HG03457 (cell line): Measurements from ENCODE around the gene DOK6.
"Not testable (repeated sequence)": the region's sequence is repeated elsewhere in the genome, so short reads cannot be mapped to it uniquely, and the experiment has no call there.

ENCODE experiments used
- ATAC-seq: cut with Tn5 transposase; IDR thresholded peaks from one replicate; pipeline ENCODE4 v1.9.1; 2021; ENCODE audit warnings: moderate number of reproducible peaks; ENCODE audit not compliant: unreplicated experiment

The DOK6 gene

GRCh38 chr18:69400253-69400975, at the start of gene DOK6:
Gene DOK6 (plus strand): TSS chr18:69400888.
- ATAC-seq = no peak

- no peak for ATAC-seq
These were observed 47.7 kb upstream of the DOK6 start for GRCh38 chr18:69353023-69353422.

GRCh38 chr18:69357590-69357989, 43.1 kb upstream of the DOK6 start:
- no peak for ATAC-seq

GRCh38 chr18:69358212-69358895, 42.3 kb upstream of the DOK6 start:
- ATAC-seq = no peak

GRCh38 chr18:69359768-69360167, 40.9 kb upstream of the DOK6 start:
- not testable (repeated sequence) for ATAC-seq

GRCh38 chr18:69364930-69365329, 35.8 kb upstream of the DOK6 start:
- ATAC-seq = no peak

GRCh38 chr18:69365658-69366057, 35.0 kb upstream of the DOK6 start:
- ATAC-seq = no peak

GRCh38 chr18:69367104-69367503, 33.6 kb upstream of the DOK6 start:
- no peak for ATAC-seq

GRCh38 chr18:69371729-69372128, 29.0 kb upstream of the DOK6 start:
- ATAC-seq = no peak

GRCh38 chr18:69380324-69380723, 20.4 kb upstream of the DOK6 start:
- ATAC-seq = no peak

- ATAC-seq = no peak
These were observed 17.5 kb upstream of the DOK6 start for GRCh38 chr18:69383186-69383585.

- no peak for ATAC-seq
These were observed 13.5 kb upstream of the DOK6 start for GRCh38 chr18:69387186-69387585.

- no peak for ATAC-seq
These were observed 12.5 kb upstream of the DOK6 start for GRCh38 chr18:69388222-69388621.

- ATAC-seq = no peak
These were observed 3.6 kb upstream of the DOK6 start for GRCh38 chr18:69397096-69397495.

- no peak for ATAC-seq
These were observed 1.4 kb upstream of the DOK6 start for GRCh38 chr18:69399253-69399652.

GRCh38 chr18:69400976-69401225, 213 bp downstream of the DOK6 start:
- no peak for ATAC-seq

GRCh38 chr18:69401226-69401971, 711 bp downstream of the DOK6 start:
- ATAC-seq = no peak

- no peak for ATAC-seq
These were observed 1.4 kb downstream of the DOK6 start for GRCh38 chr18:69401972-69402532.

GRCh38 chr18:69402533-69402989, 1.9 kb downstream of the DOK6 start:
- ATAC-seq = no peak

- ATAC-seq = no peak
These were observed 7.8 kb downstream of the DOK6 start for GRCh38 chr18:69408522-69408921.

- no peak for ATAC-seq
These were observed 10.5 kb downstream of the DOK6 start for GRCh38 chr18:69411199-69411598.

- ATAC-seq = no peak
These were observed 13.5 kb downstream of the DOK6 start for GRCh38 chr18:69414184-69414583.
